Measurements from ENCODE around the gene SBF1. TPM values are rescaled to one million over a fixed set of nuclear protein-coding genes. Genes with fewer than 3 reads are reported as not detected.
"Not testable (repeated sequence)": the region's sequence is repeated elsewhere in the genome, so short reads cannot be mapped to it uniquely, and the experiment has no call there.

The SBF1 gene
- total RNA-seq, 1 experiment from 2014 or later = 102 TPM

- DNase-seq (ENCODE audit: low spot score) = no peak
These were observed 50.9 kb downstream of the SBF1 start for GRCh38 chr22:50423956-50424355.

- DNase-seq (ENCODE audit: low spot score) = no peak
These were observed 51.6 kb downstream of the SBF1 start for GRCh38 chr22:50422961-50423815.

- no peak for DNase-seq (ENCODE audit: low spot score)
These were observed 52.8 kb downstream of the SBF1 start for GRCh38 chr22:50422046-50422445.

GRCh38 chr22:50420581-50420980, 54.3 kb downstream of the SBF1 start:
- DNase-seq (ENCODE audit: low spot score) = no peak

GRCh38 chr22:50420015-50420414, 54.8 kb downstream of the SBF1 start:
- no peak for DNase-seq (ENCODE audit: low spot score)

GRCh38 chr22:50419116-50419515, 55.7 kb downstream of the SBF1 start:
- DNase-seq (ENCODE audit: low spot score) = no peak

- DNase-seq (ENCODE audit: low spot score) = no peak
These were observed 56.2 kb downstream of the SBF1 start for GRCh38 chr22:50418624-50419023.

GRCh38 chr22:50417411-50418210, 57.2 kb downstream of the SBF1 start:
- DNase-seq (ENCODE audit: low spot score) = no peak

GRCh38 chr22:50416996-50417395, 57.8 kb downstream of the SBF1 start:
- DNase-seq (ENCODE audit: low spot score) = no peak

- no peak for DNase-seq (ENCODE audit: low spot score)
These were observed 59.4 kb downstream of the SBF1 start for GRCh38 chr22:50415426-50415825.

- DNase-seq (ENCODE audit: low spot score) = no peak
These were observed 60.2 kb downstream of the SBF1 start for GRCh38 chr22:50414476-50415248.

- DNase-seq (ENCODE audit: low spot score) = not testable (repeated sequence)
These were observed 65.9 kb downstream of the SBF1 start for GRCh38 chr22:50408954-50409353.

GRCh38 chr22:50408311-50408710, 66.5 kb downstream of the SBF1 start:
- DNase-seq (ENCODE audit: low spot score) = no peak

- DNase-seq (ENCODE audit: low spot score) = no peak
These were observed 68.2 kb downstream of the SBF1 start for GRCh38 chr22:50406416-50407170.

GRCh38 chr22:50403701-50404101, 71.1 kb downstream of the SBF1 start:
- no peak for DNase-seq (ENCODE audit: low spot score)

- no peak for DNase-seq (ENCODE audit: low spot score)
These were observed 72.9 kb downstream of the SBF1 start for GRCh38 chr22:50401907-50402306.

GRCh38 chr22:50400931-50401330, 73.9 kb downstream of the SBF1 start:
- DNase-seq (ENCODE audit: low spot score) = no peak

- DNase-seq (ENCODE audit: low spot score) = no peak
These were observed 74.4 kb downstream of the SBF1 start for GRCh38 chr22:50400406-50400805.

- DNase-seq (ENCODE audit: low spot score) = peak; percentile 5
These were observed 75.0 kb downstream of the SBF1 start for GRCh38 chr22:50399751-50400331.

- no peak for DNase-seq (ENCODE audit: low spot score)
These were observed 75.8 kb downstream of the SBF1 start for GRCh38 chr22:50398831-50399648.
